ENCODE results near the gene PCGF3. TPM values are rescaled to one million over a fixed set of nuclear protein-coding genes. Genes with fewer than 3 reads are reported as not detected.
"Not testable (repeated sequence)": the region's sequence is repeated elsewhere in the genome, so short reads cannot be mapped to it uniquely, and the experiment has no call there.

Gene PCGF3
- total and polyA plus RNA-seq, 10 of the 15 experiments (the other 5 are each of a cell fraction or from before 2014, with no cell fraction given) = 2.2 to 43.8 (median 15.9) TPM

GRCh38 chr4:804804-805203 is 99.2 kb downstream of the PCGF3 start:
- TF ChIP-seq RFX5 (IDR thresholded peaks at IDR 0.05; ENCODE audit: low read depth, low read length) (no peak), ATF2 (IDR thresholded peaks at IDR 0.05; ENCODE audit: low read length) (no peak), YY1 (IDR thresholded peaks at IDR 0.05; ENCODE audit: low read depth, low read length) (peak; percentile 82), GATAD2B (conservative IDR thresholded peaks at IDR 0.05; ENCODE audit: low read depth) (no peak)
- Histone ChIP-seq H4K20me1 (ENCODE audit: control insufficient read depth, insufficient read depth) (no peaks in the 10 kb centered on the region), H3K36me3 (ENCODE audit: control insufficient read depth in 2 of 2, insufficient read depth in 2 of 2, low read length in 1 of 2) (no peaks in the 10 kb centered on the region), H3K27me3 (replicated peaks in 1 of 2; ENCODE audit: control insufficient read depth in 2 of 2, insufficient read depth in 2 of 2, low read length in 1 of 2) (no peaks in the 10 kb centered on the region), H3K27ac (ENCODE audit: control insufficient read depth, insufficient read depth) (no peak overlapping the region), H3K4me2 (ENCODE audit: control insufficient read depth, insufficient read depth) (no peak overlapping the region), H3K4me1 (ENCODE audit: control insufficient read depth, insufficient read depth, low read length) (no peaks in the 10 kb centered on the region), H3K9ac (ENCODE audit: control insufficient read depth, insufficient read depth, low read length) (no peak overlapping the region), H3K4me3 (no peak overlapping the region), H3K79me2 (ENCODE audit: control insufficient read depth, insufficient read depth, low read length) (no peaks in the 10 kb centered on the region), H2AFZ (ENCODE audit: control insufficient read depth, low read depth, low read length) (no peak overlapping the region), H3K9me3 (replicated peaks; ENCODE audit: control insufficient read depth, insufficient read depth, low read length) (peaks cover 2% of the 10 kb centered on the region; the same call in 2 of the 3 replicates)
- intact Hi-C loops (cut with micrococcal nuclease; ENCODE audit: unreplicated experiment) = no loop called here
- in situ Hi-C loops (cut with MboI) = no loop called here
- 88% methylated on average over 33 of the region's 44 CpGs for WGBS (ENCODE audit: insufficient coverage, insufficient replicate concordance, low lambda C conversion rate, missing lambda C conversion rate)
- POLR2A ChIA-PET = no interaction called here
- FAIRE-seq (no peak), ATAC-seq (no peak), DNase-seq (ENCODE audit: low read depth, low spot score) (no peak)
- no TSS peak for BruUV-seq (replicated peaks)
- RAD21 ChIA-PET (ENCODE audit: unreplicated experiment) = no interaction called here
- CTCF ChIA-PET = no interaction called here
- SMC1A ChIA-PET (ENCODE audit: uncharacterized antibody, unreplicated experiment) = no interaction called here

GRCh38 chr4:806979-807378 is 101.3 kb downstream of the PCGF3 start:
- H3K27ac ChIP-seq (ENCODE audit: control insufficient read depth, insufficient read depth); H3K4me1 ChIP-seq (ENCODE audit: control insufficient read depth, insufficient read depth, low read length); in situ Hi-C loops (cut with MboI); H3K27me3 ChIP-seq (replicated peaks in 1 of 2; ENCODE audit: control insufficient read depth in 2 of 2, insufficient read depth in 2 of 2, low read length in 1 of 2); BruUV-seq (replicated peaks); H3K79me2 ChIP-seq (ENCODE audit: control insufficient read depth, insufficient read depth, low read length); H3K4me3 ChIP-seq; POLR2A ChIA-PET; H3K9me3 ChIP-seq (replicated peaks; ENCODE audit: control insufficient read depth, insufficient read depth, low read length); ATAC-seq; intact Hi-C loops (cut with micrococcal nuclease; ENCODE audit: unreplicated experiment); H4K20me1 ChIP-seq (ENCODE audit: control insufficient read depth, insufficient read depth); RAD21 ChIA-PET (ENCODE audit: unreplicated experiment); FAIRE-seq; H2AFZ ChIP-seq (ENCODE audit: control insufficient read depth, low read depth, low read length); SMC1A ChIA-PET (ENCODE audit: uncharacterized antibody, unreplicated experiment); DNase-seq (ENCODE audit: low read depth, low spot score); H3K9ac ChIP-seq (ENCODE audit: control insufficient read depth, insufficient read depth, low read length); H3K4me2 ChIP-seq (ENCODE audit: control insufficient read depth, insufficient read depth); H3K36me3 ChIP-seq (ENCODE audit: control insufficient read depth in 2 of 2, insufficient read depth in 2 of 2, low read length in 1 of 2); CTCF ChIA-PET: not testable (repeated sequence)
- 79% methylated on average over 4 of the region's 4 CpGs for WGBS (ENCODE audit: insufficient coverage, insufficient replicate concordance, low lambda C conversion rate, missing lambda C conversion rate)

Data from GM12878 (cell line).